T-helper 17 cell (primary cell): ENCODE measurements around the gene NACC2. TPM values are rescaled to one million over a fixed set of nuclear protein-coding genes. Genes with fewer than 3 reads are reported as not detected.
A peak's percentile ranks its signal among the peaks of the same experiment; 100 is the strongest.
"Not testable (repeated sequence)": the region's sequence is repeated elsewhere in the genome, so short reads cannot be mapped to it uniquely, and the experiment has no call there.

Experiments
- ATAC-seq: fragments of 150-1000 bp; cut with Tn5 transposase; 2 replicates; pipeline ENCODE4 v1.10.0; 2021; ENCODE audit warnings: mild to moderate bottlenecking, moderate library complexity
- DNase-seq, 3 donors: peaks; one replicate each; pipeline versions ENCODE4 v3.0.0 to v3.0.0-alpha.2; 2020 to 2021
- H3K9me3 ChIP-seq: one replicate; pipeline ENCODE4 v1.7.0; 2013; ENCODE audit warnings: low read length, mild to moderate bottlenecking; ENCODE audit not compliant: control insufficient read depth, poor library complexity, severe bottlenecking
- H3K27ac Mint-ChIP-seq: one replicate; pipeline ENCODE4 v1.8.0; 2022; ENCODE audit warnings: mild to moderate bottlenecking, moderate library complexity, mixed read lengths
- H3K27me3 Mint-ChIP-seq: one replicate; pipeline ENCODE4 v1.8.0; 2022; ENCODE audit warnings: mixed read lengths
- H3K36me3 Mint-ChIP-seq: one replicate; pipeline ENCODE4 v1.8.0; 2022; ENCODE audit warnings: low read depth, mixed read lengths
- H3K4me1 Mint-ChIP-seq: one replicate; pipeline ENCODE4 v1.8.0; 2022; ENCODE audit warnings: mild to moderate bottlenecking, mixed read lengths
- H3K4me3 Mint-ChIP-seq: one replicate; pipeline ENCODE4 v1.8.0; 2022; ENCODE audit warnings: mild to moderate bottlenecking, moderate library complexity, mixed read lengths
- total RNA-seq, 4 donors: library from RNA in 2 of 4; stranded (reverse) in 2 of 4; gene quantifications; one replicate each; pipeline ENCODE4 v1.2.3 and lab custom pipeline; 2022 to 2026

Gene NACC2
- total RNA-seq, 2 donors from 2014 or later, result 5.8 to 5.9 TPM

GRCh38 chr9:135969064-135969683 lies 125.9 kb downstream of the NACC2 start:
- Mint-ChIP-seq H3K4me1 (peaks cover 8% of the 10 kb centered on the region), H3K27me3 (peaks cover 10% of the 10 kb centered on the region), H3K27ac (no peak overlapping the region), H3K4me3 (no peak overlapping the region), H3K36me3 (no peaks in the 10 kb centered on the region)
- ATAC-seq (no peak), DNase-seq (no peak)
- H3K9me3 ChIP-seq, result no peaks in the 10 kb centered on the region

- DNase-seq (no peak), ATAC-seq (no peak)
- H3K4me1 Mint-ChIP-seq, result peaks cover 8% of the 10 kb centered on the region
- H3K27me3 Mint-ChIP-seq, result peaks cover 10% of the 10 kb centered on the region
- no peak overlapping the region for H3K4me3 Mint-ChIP-seq
- no peaks in the 10 kb centered on the region for H3K36me3 Mint-ChIP-seq
- no peak overlapping the region for H3K27ac Mint-ChIP-seq
- no peaks in the 10 kb centered on the region for H3K9me3 ChIP-seq
Measured at GRCh38 chr9:135968601-135969000, 126.5 kb downstream of the NACC2 start.

- no peaks in the 10 kb centered on the region for H3K9me3 ChIP-seq
- Mint-ChIP-seq H3K36me3 (no peaks in the 10 kb centered on the region), H3K27me3 (peaks cover 10% of the 10 kb centered on the region), H3K4me1 (peaks cover 8% of the 10 kb centered on the region), H3K27ac (peak overlapping the region; percentile 63), H3K4me3 (peak overlapping the region; percentile 39)
- ATAC-seq (no peak), DNase-seq (no peak)
Measured at GRCh38 chr9:135968083-135968476, 127.0 kb downstream of the NACC2 start.

- H3K4me3 Mint-ChIP-seq, H3K9me3 ChIP-seq, DNase-seq, H3K36me3 Mint-ChIP-seq, ATAC-seq: not testable (repeated sequence)
- H3K27me3 Mint-ChIP-seq, result peaks cover 18% of the 10 kb centered on the region
- H3K4me1 Mint-ChIP-seq, result peaks cover 16% of the 10 kb centered on the region
- H3K27ac Mint-ChIP-seq, result peak overlapping the region; percentile 63
Measured at GRCh38 chr9:135966916-135967260, 128.2 kb downstream of the NACC2 start.

GRCh38 chr9:135965124-135965756 lies 129.8 kb downstream of the NACC2 start:
- H3K9me3 ChIP-seq, result no peaks in the 10 kb centered on the region
- H3K4me3 Mint-ChIP-seq, result no peak overlapping the region
- peaks cover 21% of the 10 kb centered on the region for H3K4me1 Mint-ChIP-seq
- ATAC-seq (no peak), DNase-seq (no peak)
- no peaks in the 10 kb centered on the region for H3K36me3 Mint-ChIP-seq
- H3K27ac Mint-ChIP-seq, result no peak overlapping the region
- H3K27me3 Mint-ChIP-seq, result peaks cover 14% of the 10 kb centered on the region

GRCh38 chr9:135963938-135964337 lies 131.2 kb downstream of the NACC2 start:
- H3K9me3 ChIP-seq, result no peaks in the 10 kb centered on the region
- DNase-seq (no peak), ATAC-seq (no peak)
- peak overlapping the region; percentile 32 for H3K27ac Mint-ChIP-seq
- H3K4me3 Mint-ChIP-seq, result no peak overlapping the region
- no peaks in the 10 kb centered on the region for H3K36me3 Mint-ChIP-seq
- H3K27me3 Mint-ChIP-seq, result peaks cover 14% of the 10 kb centered on the region
- peaks cover 25% of the 10 kb centered on the region for H3K4me1 Mint-ChIP-seq

- H3K9me3 ChIP-seq, result no peaks in the 10 kb centered on the region
Measured at GRCh38 chr9:135963338-135963737, 131.8 kb downstream of the NACC2 start.

GRCh38 chr9:135962696-135963307 lies 132.3 kb downstream of the NACC2 start:
- Mint-ChIP-seq H3K27ac (peak overlapping the region; percentile 72), H3K27me3 (peaks cover 14% of the 10 kb centered on the region), H3K36me3 (no peaks in the 10 kb centered on the region), H3K4me3 (no peak overlapping the region), H3K4me1 (peaks cover 24% of the 10 kb centered on the region)
- DNase-seq (no peak), ATAC-seq (no peak)
- no peaks in the 10 kb centered on the region for H3K9me3 ChIP-seq

More at GRCh38 chr9:135963338-135963737, 131.8 kb downstream of the NACC2 start:
- Mint-ChIP-seq H3K27me3 (peaks cover 14% of the 10 kb centered on the region), H3K36me3 (no peaks in the 10 kb centered on the region), H3K4me3 (no peak overlapping the region), H3K4me1 (peaks cover 25% of the 10 kb centered on the region), H3K27ac (peak overlapping the region; percentile 32)
- DNase-seq (no peak), ATAC-seq (no peak)

GRCh38 chr9:135961811-135962695 lies 133.0 kb downstream of the NACC2 start:
- peak overlapping the region; percentile 77 for H3K4me3 Mint-ChIP-seq
- ATAC-seq, result no peak
- H3K9me3 ChIP-seq, result no peaks in the 10 kb centered on the region
- H3K4me1 Mint-ChIP-seq, result peaks cover 18% of the 10 kb centered on the region
- H3K27me3 Mint-ChIP-seq, result peaks cover 9% of the 10 kb centered on the region
- DNase-seq, result no peak
- peak overlapping the region; percentile 72 for H3K27ac Mint-ChIP-seq
- H3K36me3 Mint-ChIP-seq, result no peaks in the 10 kb centered on the region

GRCh38 chr9:135961277-135961715 lies 133.8 kb downstream of the NACC2 start, which contains the start of gene UBAC1:
Gene UBAC1 (minus strand): TSS chr9:135961373. CDS start chr9:135961162, 211 bp downstream.
- ATAC-seq (peak; percentile 95), DNase-seq (peak; percentile 92 to 95 (median 93))
- Mint-ChIP-seq H3K27me3 (peaks cover 9% of the 10 kb centered on the region), H3K4me3 (peak within 1 kb of the TSS; percentile 93), H3K4me1 (peaks cover 18% of the 10 kb centered on the region), H3K36me3 (no peaks in the 10 kb centered on the region), H3K27ac (peak within 1 kb of the TSS; percentile 83)
- no peaks in the 10 kb centered on the region for H3K9me3 ChIP-seq

GRCh38 chr9:135960411-135961276 lies 134.4 kb downstream of the NACC2 start:
- Mint-ChIP-seq H3K27me3 (peaks cover 9% of the 10 kb centered on the region), H3K4me3 (peak overlapping the region; percentile 93)
- ATAC-seq, result no peak

GRCh38 chr9:135959814-135960213 lies 135.3 kb downstream of the NACC2 start:
- Mint-ChIP-seq H3K4me1 (peaks cover 18% of the 10 kb centered on the region), H3K36me3 (no peaks in the 10 kb centered on the region), H3K4me3 (peak overlapping the region; percentile 93), H3K27ac (peak overlapping the region; percentile 83), H3K27me3 (peaks cover 9% of the 10 kb centered on the region)
- DNase-seq, result no peak
- ATAC-seq, result no peak
- H3K9me3 ChIP-seq, result no peaks in the 10 kb centered on the region

More at GRCh38 chr9:135960411-135961276, 134.4 kb downstream of the NACC2 start:
- no peak for DNase-seq
- Mint-ChIP-seq H3K4me1 (peaks cover 18% of the 10 kb centered on the region), H3K36me3 (no peaks in the 10 kb centered on the region), H3K27ac (peak overlapping the region; percentile 83)
- no peaks in the 10 kb centered on the region for H3K9me3 ChIP-seq
